Putamen (tissue), 1 donor: Measurements from ENCODE around the gene SH3RF3.

Experiments used
- DNase-seq: peaks from one replicate; pipeline ENCODE4 v3.0.0-alpha.2; 2016; ENCODE audit warnings: low spot score

Gene SH3RF3

DNA sequence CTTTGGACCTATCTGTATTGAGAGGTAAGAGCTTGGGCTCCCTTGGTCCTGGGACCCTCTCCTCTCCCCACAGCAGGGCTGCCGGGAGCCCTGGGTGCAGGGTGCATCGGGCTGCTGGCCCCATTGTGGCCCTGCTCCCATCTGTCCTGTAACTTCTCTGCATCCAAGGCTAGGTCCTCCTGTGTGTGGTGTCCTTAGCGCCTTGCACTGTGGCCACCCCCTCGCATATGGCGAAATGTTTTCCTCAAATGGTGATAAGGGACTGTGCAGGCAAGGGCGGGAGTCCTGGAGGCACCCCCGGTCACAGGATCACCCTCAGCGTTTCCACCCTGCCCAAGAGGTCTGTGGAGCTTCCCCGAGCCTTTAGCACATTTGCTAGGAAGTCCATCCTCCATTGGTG lies 208.2 kb downstream of the SH3RF3 start:
- DNase-seq, result no peak

DNA sequence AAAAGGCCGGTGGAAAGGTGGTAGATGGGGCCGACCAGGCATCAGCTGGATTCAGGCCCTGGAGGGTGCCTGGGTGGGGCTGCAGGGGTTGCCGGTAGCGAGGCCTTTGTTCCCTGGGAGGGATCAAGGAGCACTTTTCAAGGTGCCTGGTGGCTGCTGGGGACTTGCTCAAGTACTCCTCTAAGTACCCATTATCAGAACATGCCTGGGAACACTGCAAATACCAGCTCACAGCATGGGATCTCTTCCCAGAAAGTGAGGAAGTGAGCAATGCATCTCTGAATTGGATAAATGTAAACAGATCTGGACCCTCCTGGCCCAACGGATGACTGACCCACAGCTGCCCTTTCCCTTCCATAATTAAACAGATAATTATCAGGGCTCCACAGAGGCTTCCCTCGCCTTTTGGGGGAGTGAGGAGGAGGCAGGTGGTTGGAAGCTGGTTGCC lies 210.5 kb downstream of the SH3RF3 start:
- no peak for DNase-seq

DNA sequence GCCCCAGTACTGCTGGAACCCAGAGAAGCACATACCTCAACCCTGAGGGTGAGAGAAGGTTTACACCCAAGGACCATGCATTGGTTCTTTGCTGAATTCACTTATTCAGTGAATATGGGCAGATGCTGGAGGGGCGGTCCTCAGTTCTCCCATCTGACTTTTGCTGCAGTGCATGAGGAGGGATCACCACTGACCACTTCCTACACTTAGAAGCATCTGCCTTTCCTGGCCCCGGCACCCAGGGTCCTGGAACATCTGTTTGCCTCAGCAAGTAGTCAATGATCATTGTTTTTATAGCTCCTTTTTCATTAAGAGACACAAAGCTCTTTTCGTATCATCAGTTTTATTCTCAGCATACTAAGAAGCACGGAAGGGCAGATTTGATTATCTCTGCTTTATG lies 211.4 kb downstream of the SH3RF3 start:
- DNase-seq, result no peak

DNA sequence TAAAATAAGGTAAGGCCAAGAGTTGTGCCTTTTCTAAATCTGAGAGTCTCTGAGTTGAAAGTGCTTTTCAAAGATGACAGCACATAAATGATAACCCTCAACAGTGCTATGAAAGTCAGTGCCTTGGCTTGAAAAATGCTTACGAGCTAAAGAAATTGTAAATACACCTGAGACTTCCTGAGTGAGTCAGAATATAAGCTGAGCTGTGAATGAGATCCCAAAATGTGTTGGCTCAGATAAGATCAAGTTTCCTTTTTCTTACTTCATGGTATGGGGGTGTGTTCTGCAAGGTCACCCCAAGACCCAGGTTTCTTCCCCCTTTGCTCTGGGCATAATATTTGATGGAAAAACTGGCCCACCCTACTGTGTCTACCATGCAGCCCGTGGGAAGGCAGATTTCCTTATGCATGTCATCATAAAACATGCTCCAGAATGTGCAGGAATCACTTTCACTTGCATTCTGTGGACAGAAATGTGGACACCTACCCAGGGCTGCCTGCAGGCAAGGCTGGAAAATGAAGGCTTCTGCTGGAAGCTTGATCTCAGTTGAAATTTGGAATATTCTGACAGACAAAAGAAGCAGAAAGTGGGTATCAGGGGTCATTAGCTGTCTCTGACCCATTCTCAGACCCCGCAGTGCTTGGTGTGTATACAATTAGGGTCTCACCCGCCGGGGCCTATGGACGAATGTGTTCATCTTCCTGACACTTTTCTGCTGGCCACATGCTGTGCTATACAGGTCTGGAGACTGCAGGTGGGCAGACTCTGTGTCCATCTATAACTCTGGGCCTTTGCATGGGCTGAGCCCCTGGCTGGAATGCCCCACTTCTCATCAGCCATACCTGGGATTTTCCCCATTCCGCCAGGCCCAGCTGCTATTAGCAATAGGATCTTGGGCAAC lies 212.6 kb downstream of the SH3RF3 start:
- no peak for DNase-seq

DNA sequence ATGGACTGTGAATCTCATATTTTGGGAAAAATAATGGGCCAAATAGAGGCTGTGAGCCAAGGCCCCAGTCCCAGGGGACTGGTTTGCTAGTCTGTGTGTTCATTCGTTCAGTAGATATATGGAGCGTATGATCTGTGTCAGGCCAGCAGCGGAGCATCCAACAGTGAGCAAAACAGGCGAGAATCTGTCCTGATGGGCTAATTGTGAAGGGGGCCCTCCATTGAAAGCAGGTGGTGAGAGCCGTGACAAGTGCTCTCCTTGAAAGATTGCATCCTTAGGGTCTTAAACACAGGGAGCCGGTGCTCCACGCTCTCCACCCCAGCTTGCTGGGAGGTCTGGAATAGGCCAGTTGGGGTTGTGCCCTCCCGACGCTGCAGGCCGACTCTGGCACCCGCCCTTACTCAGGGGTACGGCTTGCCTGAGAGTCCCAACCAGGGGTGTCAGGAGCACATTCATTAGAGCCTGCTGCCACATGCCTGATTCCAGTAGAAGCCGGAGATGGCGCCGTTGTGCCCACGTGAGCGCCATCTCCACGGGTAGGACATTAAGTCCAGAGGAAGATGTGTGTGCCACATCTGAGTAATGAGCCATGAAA lies 213.3 kb downstream of the SH3RF3 start:
- DNase-seq, result no peak

DNA sequence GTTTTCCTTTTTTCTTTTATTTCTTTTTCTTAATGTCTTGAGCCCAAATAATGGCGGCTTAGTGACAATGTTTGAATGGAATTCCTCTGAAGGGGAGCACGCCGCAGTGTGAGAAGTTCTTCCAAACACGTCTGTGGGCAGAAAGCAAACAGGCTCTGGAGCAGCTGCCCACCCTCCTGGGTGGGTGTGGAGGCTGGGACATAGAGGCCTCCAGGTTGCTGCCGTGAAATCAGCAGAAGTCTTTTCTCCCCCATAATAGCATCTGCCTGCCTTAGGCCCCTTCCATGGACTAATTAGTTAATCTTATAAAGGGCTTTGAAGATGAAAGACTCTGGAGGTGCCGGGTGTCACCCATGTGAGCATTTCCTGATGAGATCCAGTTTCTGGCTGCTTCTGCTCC lies 213.9 kb downstream of the SH3RF3 start:
- DNase-seq, result no peak

DNA sequence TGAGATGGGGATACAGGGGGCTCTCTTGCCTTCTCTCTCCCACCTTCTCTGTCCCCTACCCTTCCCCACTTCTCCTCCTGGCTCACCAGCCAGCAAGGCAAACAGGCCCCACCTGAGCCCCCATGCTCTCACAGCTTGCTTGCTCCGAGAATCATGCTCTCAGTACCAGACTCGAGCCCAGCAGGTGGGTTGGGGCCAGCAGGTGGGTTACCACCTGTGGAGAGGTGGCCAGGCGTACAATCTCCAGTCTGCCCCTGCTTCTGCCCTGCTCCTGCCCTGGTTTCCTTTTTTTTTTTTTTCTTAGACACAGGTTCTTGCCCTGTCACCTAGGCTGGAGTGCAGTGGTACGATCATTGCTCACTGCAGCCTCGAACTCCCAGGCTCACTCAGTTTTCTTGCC lies 214.5 kb downstream of the SH3RF3 start:
- DNase-seq, result no peak

DNA sequence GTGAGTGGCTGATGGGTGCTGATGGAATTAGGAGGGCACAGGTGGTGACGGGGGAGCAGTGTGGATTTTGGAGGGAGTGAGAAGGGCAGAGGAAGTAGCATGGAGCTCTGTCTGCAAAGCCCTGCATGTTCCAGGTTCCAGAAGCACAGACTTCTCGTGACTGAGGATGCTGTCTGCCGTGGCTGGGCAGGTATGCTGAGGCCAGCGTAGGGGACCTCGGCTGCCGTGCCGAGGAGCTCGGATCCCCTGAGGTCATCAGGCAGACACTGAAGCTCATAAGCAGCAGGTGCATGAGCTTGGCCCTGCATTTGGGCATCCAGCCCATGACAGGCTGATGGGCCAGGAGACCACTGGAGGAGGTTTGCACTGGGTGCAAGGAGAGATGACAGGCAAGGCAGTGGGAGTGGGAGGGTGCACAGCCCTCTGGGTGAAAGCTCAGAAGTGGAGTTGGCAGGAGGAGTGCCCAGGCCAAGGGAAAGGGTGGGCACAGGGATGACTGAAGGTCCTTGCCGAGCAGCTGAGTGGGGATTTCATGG lies 215.3 kb downstream of the SH3RF3 start:
- no peak for DNase-seq

DNA sequence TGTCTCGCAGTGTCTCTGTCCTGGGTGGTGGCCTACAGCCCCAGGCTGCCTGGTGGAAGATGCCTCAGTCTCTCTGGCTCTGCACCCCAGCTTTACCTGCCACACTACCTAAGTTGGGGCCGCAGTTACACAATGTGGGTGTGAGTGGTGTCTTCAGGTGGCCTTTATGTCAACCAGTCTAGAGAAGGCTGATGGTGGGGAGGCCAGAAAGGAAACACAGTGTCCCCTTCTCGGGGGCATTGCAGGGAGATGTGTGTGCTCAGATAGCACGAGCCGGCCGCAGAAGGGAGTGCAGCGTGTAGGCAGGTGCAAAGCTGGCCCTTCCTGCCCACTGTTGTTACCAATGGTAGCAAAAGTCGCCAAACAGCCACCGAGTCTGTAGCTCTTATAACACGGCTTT lies 216.1 kb downstream of the SH3RF3 start:
- DNase-seq, result no peak

DNA sequence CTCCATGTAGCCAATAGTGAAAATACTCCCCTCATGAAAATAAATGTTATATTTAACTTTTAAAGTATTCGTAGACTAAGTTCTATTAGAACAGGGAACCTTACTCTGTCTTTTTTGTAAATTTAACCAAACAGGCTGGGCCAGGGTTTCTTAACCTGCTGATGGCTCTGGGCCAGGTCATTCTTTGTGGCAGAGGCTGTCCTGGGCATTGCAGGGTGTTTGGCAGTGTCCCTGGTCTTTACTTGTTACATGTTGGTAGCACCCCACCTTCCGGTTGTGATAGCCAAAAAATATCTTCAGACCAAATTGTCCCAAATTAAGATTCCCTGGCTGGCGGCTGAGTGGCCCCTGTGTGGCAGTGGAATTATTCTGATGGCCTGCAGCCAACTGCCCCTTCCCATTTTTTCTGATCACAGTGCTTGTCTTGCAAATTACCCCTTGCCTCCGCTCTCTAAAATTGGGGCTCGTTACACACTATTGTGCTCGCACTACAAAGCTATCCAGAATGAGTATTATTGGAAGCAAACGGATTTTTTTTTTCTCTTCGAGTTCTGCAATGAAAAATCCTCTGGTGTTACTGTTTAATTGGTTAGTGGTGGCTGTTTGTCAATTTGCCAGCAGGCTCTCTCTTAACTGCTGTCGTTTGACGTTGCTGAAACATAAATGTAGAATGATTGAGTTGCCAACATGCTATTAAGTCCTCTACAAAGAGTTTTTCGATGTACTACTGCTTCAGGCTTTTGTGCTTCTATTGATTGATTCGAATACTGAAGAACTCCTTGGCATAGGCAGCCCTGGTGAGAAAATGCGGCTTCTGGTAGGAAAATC lies 216.9 kb downstream of the SH3RF3 start:
- DNase-seq, result no peak

DNA sequence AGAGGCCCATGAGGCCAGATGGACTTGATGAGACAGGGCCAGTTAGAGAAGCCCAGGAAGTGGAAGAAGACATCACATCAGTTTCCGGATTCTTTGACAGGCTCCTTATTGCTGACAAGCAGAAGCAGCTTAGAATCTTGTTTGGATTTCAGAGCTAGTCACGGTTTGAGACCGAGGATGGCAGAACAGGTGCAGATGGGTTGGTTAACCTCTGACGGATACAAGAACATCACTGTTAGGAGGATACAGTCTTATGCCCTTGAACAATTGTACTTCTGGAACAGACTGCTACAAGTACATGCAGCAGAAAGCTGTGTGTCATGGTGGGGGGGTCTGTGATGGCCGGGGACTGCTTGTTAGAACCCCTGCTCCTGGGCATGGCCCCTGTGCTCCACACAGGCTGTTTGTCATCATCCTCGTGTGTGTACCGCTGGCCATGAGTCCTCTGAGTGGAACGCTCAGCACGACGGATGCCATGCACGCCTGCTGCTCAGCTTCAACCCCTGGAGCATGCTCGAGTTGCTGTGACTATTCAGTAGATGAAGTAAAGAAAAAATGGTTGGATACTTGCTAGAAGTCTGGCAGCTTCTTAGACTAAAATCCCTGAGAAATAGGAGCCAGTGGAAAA lies 217.7 kb downstream of the SH3RF3 start:
- DNase-seq, result no peak

DNA sequence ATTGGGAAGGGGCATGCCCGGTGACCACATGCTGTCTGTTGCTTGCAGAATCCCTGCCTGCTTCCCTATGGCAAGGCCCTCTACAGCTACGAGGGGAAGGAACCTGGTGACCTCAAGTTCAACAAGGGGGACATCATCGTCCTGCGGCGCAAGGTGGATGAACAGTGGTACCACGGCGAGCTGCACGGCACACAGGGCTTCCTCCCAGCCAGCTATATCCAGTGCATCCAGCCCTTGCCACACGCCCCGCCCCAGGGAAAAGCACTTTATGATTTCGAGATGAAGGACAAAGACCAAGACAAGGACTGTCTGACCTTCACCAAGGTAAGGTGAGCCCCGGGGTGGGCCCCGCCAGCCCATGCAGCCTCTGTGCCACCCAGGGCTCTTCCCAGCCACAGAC lies 218.6 kb downstream of the SH3RF3 start:
- DNase-seq, result no peak

DNA sequence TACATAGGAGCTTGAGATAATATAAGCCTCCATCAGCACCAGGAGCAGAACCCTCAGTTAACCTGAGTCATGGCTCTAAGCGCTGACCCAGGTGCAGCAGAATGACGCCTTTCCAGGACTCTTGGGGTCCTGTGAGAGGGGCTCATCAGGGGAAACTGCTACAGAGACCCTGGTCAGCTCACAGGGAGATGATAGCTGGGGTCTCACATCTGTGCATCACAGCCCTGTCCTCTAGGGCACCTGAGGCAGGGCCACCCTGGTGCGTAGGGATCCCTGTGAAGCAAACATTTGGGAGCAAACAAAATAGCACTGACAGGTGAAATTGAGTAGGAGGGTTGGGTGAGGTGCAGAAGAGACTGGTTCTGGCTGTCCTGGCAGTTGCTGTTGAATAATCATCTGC lies 219.2 kb downstream of the SH3RF3 start:
- no peak for DNase-seq

DNA sequence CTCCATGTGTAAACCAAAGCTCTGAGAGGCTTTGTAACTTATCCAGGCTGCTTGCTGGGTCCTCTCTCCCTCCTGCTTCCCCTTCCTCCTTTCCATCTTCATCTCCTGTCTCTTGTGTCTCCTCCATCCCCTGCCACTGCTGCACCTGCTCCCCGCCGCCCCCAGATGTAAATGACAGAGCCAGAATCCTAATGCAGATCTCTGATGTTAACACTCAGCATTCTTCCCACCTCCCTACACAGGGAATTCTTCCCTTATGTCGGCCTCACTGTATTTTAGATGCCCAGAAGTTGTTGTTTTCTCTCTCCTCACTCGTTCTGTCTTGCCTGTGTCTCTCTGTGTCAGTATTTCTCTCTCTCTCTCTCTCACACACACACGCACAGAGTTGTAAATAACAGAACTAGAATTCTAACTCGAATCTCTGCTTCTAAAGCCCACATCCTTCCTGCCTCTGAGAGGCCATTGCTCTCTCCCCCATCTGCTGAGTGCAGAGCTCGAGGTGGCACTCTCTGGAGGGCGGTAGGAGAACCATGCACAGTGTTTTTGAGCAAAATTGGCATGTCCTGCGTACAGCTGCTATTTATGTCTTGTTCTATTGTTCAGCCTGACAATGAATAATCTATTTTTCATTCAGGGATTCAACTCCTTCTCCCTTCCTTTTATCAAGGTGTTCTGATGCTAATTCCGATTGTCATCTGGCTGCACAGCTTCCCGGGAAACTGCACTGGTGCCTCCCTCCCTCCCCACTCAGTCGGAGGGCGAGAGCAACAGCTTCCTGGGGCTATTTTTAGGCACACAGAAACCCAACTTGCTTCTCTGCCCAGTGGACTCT lies 219.9 kb downstream of the SH3RF3 start:
- DNase-seq, result peak; percentile 41

DNA sequence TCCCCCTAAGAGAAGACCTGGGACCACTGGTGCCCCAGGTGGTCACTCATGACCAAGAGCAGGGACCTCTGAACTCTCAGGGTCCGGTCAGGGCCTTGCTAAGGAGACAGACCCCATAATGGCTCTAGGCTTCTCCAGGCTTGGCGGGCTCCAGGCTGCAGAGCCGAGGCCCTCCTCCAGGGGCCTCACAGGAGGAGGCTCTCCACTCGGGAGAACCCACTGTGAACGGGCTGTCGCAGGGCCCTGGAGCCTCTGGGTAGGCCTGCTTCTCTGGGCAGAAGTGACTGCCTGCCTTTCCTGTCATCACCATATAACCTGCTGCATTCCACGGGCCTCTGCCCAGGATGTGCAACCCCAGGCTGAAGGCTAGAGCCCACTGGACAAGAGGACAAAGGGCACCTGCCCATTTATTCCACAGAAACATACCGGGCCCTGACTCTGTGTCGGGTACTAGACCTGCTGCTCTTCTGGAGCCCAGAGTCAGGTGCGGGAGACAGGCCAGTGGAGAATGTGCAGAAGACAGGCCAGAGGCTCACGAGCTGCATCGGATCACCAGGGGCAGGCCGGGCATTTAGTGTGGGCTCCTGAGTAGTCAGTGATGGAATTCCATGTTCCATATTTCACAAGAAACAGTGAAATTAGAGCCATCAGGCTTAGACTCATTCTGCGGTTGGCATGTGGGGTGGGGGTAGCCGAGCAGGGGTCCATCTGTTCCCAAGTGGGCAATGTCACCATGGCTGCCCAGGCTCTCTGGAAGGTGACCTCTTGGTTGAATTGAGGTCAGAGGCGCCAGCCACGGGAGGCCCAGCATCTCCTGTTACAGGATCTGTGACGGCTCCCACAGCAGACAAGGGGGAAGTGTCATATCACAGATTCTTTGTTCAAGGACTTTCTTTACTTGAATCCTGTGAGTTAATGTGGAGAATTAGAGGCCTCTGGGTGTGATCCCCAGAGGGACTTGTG lies 220.8 kb downstream of the SH3RF3 start:
- DNase-seq, result no peak

DNA sequence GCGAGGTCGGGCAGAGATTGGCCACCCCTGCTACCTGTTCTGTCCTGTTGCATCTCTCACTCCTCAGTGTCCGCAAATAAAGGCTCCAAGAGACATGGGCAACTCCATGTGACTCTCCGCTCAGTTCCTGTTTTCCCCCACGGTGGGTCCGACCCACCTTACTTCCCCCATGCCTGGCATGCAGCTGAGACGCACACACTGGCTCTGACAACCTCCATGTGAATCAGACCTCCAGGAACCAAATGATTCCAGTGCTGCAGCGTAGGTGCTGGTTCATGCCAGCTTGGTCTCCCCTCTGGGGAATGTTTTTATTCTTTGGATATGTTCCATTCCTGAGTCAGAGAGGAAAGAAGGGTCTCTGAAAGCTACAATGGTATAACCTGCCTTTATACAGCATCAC lies 221.5 kb downstream of the SH3RF3 start:
- no peak for DNase-seq

DNA sequence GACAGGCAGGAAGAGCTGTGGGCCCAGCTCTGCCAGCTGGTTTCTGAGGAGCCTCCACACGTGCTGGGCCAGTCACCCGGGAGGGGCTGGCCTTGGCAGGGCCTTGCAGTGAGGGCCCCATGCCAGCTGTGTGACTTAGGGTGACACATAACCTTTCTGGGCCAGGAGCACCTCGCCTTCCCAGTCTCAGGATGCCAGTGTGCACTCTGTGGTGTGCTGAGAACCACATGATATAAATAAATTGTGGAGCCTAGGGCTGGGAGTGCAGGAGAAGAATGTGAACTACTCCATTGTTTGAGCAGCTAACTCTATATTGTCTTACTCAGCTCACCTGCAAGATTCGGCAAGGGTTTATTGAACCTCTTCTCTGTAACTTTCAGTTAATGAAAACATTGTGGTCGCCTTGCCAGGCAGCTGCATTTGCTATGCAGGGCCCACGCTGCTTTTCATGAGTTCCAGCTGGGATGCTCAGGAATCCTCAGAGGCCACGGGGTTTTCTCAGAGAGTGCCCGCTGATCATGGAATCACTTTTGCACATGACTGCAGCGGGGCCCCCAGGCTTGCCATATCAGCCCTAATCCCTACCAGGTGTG lies 222.3 kb downstream of the SH3RF3 start:
- DNase-seq, result no peak

DNA sequence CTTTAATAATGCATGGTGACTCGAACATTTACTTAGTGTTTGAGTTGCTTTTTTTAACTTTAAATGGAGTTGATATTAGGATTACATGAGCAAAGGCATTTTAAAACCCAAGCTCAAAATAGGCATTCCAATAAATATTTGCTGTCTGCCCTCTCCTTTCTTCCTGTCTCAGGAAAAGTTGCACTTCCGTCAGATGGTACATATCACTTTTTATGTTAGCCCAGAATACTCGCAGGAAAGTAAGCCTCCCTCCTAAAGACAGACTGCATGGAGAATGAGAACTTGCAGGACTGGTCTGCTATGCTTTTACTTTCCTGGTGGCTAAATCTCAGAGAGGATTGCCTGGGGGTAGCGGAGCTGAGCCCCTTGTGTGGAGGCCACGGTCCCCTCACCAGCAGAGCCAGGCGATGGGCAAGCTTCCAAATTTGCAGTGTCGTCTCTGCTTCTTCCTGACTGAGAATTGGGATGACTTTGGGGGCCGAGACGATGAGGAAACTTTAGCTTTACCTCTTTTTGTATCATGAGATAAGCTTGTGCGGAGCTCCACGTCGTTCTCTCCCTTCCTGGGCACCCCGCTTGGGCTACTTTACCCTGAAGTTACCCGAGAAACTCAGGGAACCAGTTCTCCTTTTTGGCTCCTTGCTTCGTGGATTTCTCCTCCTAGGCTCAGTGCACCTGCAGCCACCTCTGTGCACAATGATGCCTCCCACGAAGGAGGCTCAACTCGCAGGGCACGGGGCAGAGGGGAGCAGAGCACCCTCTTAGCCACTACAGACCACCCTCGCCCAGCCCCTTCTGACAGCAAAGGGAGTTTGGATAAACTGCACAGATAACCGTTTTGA lies 223.3 kb downstream of the SH3RF3 start:
- DNase-seq, result no peak
